ENCODE results near the gene SLAIN2. TPM values are rescaled to one million over a fixed set of nuclear protein-coding genes. Genes with fewer than 3 reads are reported as not detected.

Gene SLAIN2
- total and polyA plus RNA-seq, 2 of the 4 experiments (the other 2 are of a cell fraction), result 23.3 to 53.0 TPM

GRCh38 chr4:48347282-48347921 is 6.1 kb downstream of the SLAIN2 start:
- in situ Hi-C loops (cut with MboI; ENCODE audit: low sequenced_read_pairs) (no loop called here), intact Hi-C loops (cut with micrococcal nuclease) (no loop called here), dilution Hi-C loops (cut with HindIII; ENCODE audit: low sequenced_read_pairs, unreplicated experiment) (no loop called here)
- Histone ChIP-seq H3K9me3 (ENCODE audit: control insufficient read depth, insufficient read depth, low read length) (no peaks in the 10 kb centered on the region), H3K79me1 (ENCODE audit: low read depth in 1 of 2, low read length in 2 of 2) (peaks cover 10 to 68% of the 10 kb centered on the region in 2 experiments), H2AK9ac (replicated peaks; ENCODE audit: low read depth, low read length, poor library complexity) (no peak overlapping the region), H3K4me1 (ENCODE audit: control insufficient read depth, insufficient read depth, low read length) (peaks cover 6% of the 10 kb centered on the region; the same call in 1 of the 2 replicates), H3K18ac (ENCODE audit: low read depth, low read length) (no peak overlapping the region), H2AK5ac (ENCODE audit: low read depth, low read length) (no peak overlapping the region), H3K4ac (ENCODE audit: low read depth, low read length) (no peak overlapping the region), H2BK120ac (ENCODE audit: low read depth, low read length) (no peak overlapping the region), H3K27ac (ENCODE audit: insufficient read depth, low read length) (no peak overlapping the region), H3K27me3 (ENCODE audit: control insufficient read depth, insufficient read depth, low read length) (no peaks in the 10 kb centered on the region), H3K4me3 (ENCODE audit: insufficient read depth, low read depth, low read length) (no peak overlapping the region), H4K20me1 (ENCODE audit: insufficient read depth, low read length) (peaks cover 82% of the 10 kb centered on the region), H3K56ac (ENCODE audit: extremely low read depth, insufficient read depth, low read length) (no peak overlapping the region), H4K91ac (ENCODE audit: insufficient read depth, low read depth, low read length) (no peak overlapping the region), H3K9ac (ENCODE audit: low read depth, low read length) (no peak overlapping the region), H4K5ac (ENCODE audit: low read depth, low read length) (no peak overlapping the region), H3K14ac (replicated peaks; ENCODE audit: low read depth, low read length) (no peak overlapping the region), H3K36me3 (ENCODE audit: control insufficient read depth, insufficient read depth, low read length) (0 out of 2 replicates have a peak, but pooled peaks cover under 1% of the 10 kb centered on the region), H3K4me2 (ENCODE audit: low read depth, low read length) (no peak overlapping the region), H3K9me1 (ENCODE audit: insufficient read depth, low read length) (peaks cover 11% of the 10 kb centered on the region), H3K23ac (ENCODE audit: low read depth, low read length) (no peak overlapping the region), H2BK15ac (ENCODE audit: low read depth, low read length) (no peak overlapping the region), H2BK5ac (ENCODE audit: low read depth, low read length, poor library complexity, severe bottlenecking) (no peak overlapping the region), H2BK20ac (ENCODE audit: low read depth, low read length) (no peak overlapping the region), H4K8ac (ENCODE audit: low read depth in 2 of 2, low read length in 2 of 2) (no peak overlapping the region), H2AFZ (replicated peaks; ENCODE audit: low read length, poor library complexity) (no peak overlapping the region)
- BruUV-seq (replicated peaks), result no TSS peak
- POLR2A ChIA-PET (ENCODE audit: unreplicated experiment), result interaction anchor here (1.0 kb wide), 1 partner anchor 11 kb away, joined by 8 read pairs; no protein-coding TSS in a partner anchor
- CTCF ChIA-PET, result no interaction called here
- no peak for DNase-seq
- TF ChIP-seq CEBPB (IDR thresholded peaks at IDR 0.05; ENCODE audit: low read depth, low read length), result peak; percentile 74
- TF ChIP-seq USF2 (IDR thresholded peaks at IDR 0.05; ENCODE audit: low read depth, low read length), result no peak
- no peak for ATAC-seq (ENCODE audit: low read depth)
- WGBS, 2 experiments (ENCODE audit: extremely low coverage in 2 of 2, insufficient read length in 1 of 2), result 100% methylated on average over 1 of the region's 7 CpGs; no CpG with 5 or more reads in 1 of the 2 experiments
